Type B pancreatic cell (in vitro differentiated cells): ENCODE measurements around the gene EHD3. TPM values are rescaled to one million over a fixed set of nuclear protein-coding genes. Genes with fewer than 3 reads are reported as not detected.

Experiments
- DNase-seq: peaks from one replicate; pipeline ENCODE4 v3.0.0; 2021; ENCODE audit warnings: mixed read lengths; ENCODE audit not compliant: unreplicated experiment; ENCODE audit errors: extremely low spot score
- H3K27ac Mint-ChIP-seq: 2 replicates; pipeline ENCODE4 v1.8.0; 2021; ENCODE audit warnings: mild to moderate bottlenecking, mixed read lengths
- H3K27me3 Mint-ChIP-seq: 2 replicates; pipeline ENCODE4 v1.8.0; 2021; ENCODE audit warnings: mixed read lengths
- H3K36me3 Mint-ChIP-seq: 2 replicates; pipeline ENCODE4 v1.8.0; 2021; ENCODE audit warnings: mixed read lengths
- H3K4me1 Mint-ChIP-seq: one replicate; pipeline ENCODE4 v1.8.0; 2021; ENCODE audit warnings: mixed read lengths; ENCODE audit not compliant: unreplicated experiment
- H3K4me3 Mint-ChIP-seq: 2 replicates; pipeline ENCODE4 v1.8.0; 2021; ENCODE audit warnings: mild to moderate bottlenecking, mixed read lengths
- H3K9me3 Mint-ChIP-seq: 2 replicates; pipeline ENCODE4 v1.8.0; 2021; ENCODE audit warnings: mixed read lengths
- CTCF ChIP-seq: fragments of 200-600 bp; sonication (generic); conservative IDR thresholded peaks from 2 replicates; pipeline ENCODE4 v1.5.0; 2021; ENCODE audit warnings: antibody characterized with exemption, mild to moderate bottlenecking
- total RNA-seq: library from RNA; stranded (reverse); gene quantifications from 2 replicates; pipeline ENCODE4 v1.2.1, GENCODE V29; 2021; ENCODE audit warnings: low replicate concordance

EHD3 gene
- total RNA-seq, 1 donor from 2014 or later, result 8.9 TPM

DNA sequence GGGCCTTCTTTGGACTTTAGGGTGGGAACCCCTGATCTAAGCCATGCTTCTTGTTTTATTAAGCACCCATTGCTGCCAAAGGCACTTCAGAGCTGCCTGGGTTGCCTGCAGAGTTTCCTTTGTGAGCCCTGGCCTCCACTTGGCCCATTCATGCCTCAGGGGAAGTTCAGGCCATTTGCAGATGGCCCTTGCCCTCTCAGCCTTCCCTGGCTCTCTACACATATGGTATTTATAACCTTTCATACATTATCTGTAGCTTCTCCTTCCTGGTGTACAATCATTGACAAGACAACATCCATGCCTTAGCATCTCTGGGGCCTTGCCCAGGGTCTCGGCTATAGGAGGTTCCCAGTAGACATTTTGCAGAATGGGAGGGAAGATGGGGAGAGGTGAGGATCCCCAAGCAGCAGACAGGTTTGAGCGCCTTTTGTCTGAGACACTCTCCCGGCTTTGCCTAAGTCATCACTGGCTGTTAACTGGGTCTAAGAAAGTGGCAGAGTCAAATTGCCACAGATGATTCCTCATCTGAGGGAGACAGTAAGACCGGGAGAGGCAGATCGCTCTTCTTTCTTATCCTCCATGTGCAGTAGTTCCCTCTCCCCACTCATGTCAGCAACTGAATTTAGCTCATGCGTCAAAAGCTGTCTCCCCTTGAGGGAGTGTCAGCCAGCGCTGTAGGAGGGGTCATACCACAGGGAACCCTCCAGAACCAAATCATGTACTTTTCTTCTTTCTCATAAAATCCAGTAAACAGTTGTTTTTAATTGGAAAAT, 2.7 kb downstream of the EHD3 start:
- peak; percentile 40 for DNase-seq
- peaks cover 4% of the 10 kb centered on the region for H3K36me3 Mint-ChIP-seq
- TF ChIP-seq CTCF, result no peak
- no peaks in the 10 kb centered on the region for H3K27me3 Mint-ChIP-seq
- peak overlapping the region; percentile 52 for H3K4me3 Mint-ChIP-seq
- H3K27ac Mint-ChIP-seq, result no peak overlapping the region
- peaks cover 24% of the 10 kb centered on the region for H3K4me1 Mint-ChIP-seq
- H3K9me3 Mint-ChIP-seq, result no peaks in the 10 kb centered on the region

- no peaks in the 10 kb centered on the region for H3K9me3 Mint-ChIP-seq
- H3K27ac Mint-ChIP-seq, result no peak overlapping the region
- TF ChIP-seq CTCF, result no peak
- H3K4me1 Mint-ChIP-seq, result peaks cover 24% of the 10 kb centered on the region
- H3K36me3 Mint-ChIP-seq, result peaks cover 4% of the 10 kb centered on the region
- no peaks in the 10 kb centered on the region for H3K27me3 Mint-ChIP-seq
- peak; percentile 11 for DNase-seq
- no peak overlapping the region for H3K4me3 Mint-ChIP-seq
Measured at GRCh38 chr2:31237348-31238017, 3.5 kb downstream of the EHD3 start.

GRCh38 chr2:31238126-31238905, 4.4 kb downstream of the EHD3 start:
- peak overlapping the region; percentile 47 for H3K4me3 Mint-ChIP-seq
- peaks cover 4% of the 10 kb centered on the region for H3K36me3 Mint-ChIP-seq
- H3K4me1 Mint-ChIP-seq, result peaks cover 24% of the 10 kb centered on the region
- no peaks in the 10 kb centered on the region for H3K27me3 Mint-ChIP-seq
- H3K27ac Mint-ChIP-seq, result no peak overlapping the region
- peak; percentile 42 for DNase-seq
- no peak for TF ChIP-seq CTCF
- no peaks in the 10 kb centered on the region for H3K9me3 Mint-ChIP-seq

DNA sequence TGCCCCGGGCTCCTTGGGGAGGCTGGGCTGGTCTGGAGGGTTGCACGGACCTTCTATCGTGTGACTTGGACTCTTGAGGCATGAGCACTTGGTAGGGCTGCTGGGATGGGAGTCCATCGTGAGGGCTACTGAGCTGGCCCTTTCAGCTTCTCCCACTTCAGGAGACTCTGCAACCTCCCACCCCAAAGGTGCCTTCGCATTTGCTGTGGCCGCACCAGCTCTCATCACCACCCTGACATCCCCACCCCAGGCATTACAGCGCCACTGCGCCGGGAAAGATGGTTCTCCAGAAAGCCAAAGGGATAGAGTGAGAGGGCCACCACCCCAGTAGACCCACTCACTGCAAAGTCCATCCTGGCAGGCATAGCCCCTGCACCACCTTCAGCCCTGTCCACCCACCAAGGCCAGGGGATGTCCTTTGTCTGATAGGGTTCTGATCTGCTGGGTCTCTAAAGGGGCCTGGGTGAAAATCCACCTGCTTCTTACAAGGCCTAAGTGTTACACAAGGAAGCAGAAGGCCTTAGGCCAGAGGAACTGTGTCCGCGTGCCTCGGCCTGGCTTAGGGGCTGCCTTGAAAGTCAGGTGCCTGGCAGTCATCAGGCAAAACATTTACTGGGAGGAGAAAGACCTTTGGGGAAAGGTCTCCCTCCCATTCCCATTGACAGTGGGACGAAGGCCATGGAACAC, 5.1 kb downstream of the EHD3 start:
- DNase-seq, result peak; percentile 62
- H3K27ac Mint-ChIP-seq, result no peak overlapping the region
- no peaks in the 10 kb centered on the region for H3K27me3 Mint-ChIP-seq
- no peak for TF ChIP-seq CTCF
- peaks cover 6% of the 10 kb centered on the region for H3K36me3 Mint-ChIP-seq
- no peaks in the 10 kb centered on the region for H3K9me3 Mint-ChIP-seq
- no peak overlapping the region for H3K4me3 Mint-ChIP-seq
- H3K4me1 Mint-ChIP-seq, result peaks cover 24% of the 10 kb centered on the region

GRCh38 chr2:31239593-31240177, 5.7 kb downstream of the EHD3 start:
- Mint-ChIP-seq H3K36me3 (peaks cover 8% of the 10 kb centered on the region), H3K4me3 (no peak overlapping the region), H3K4me1 (peaks cover 24% of the 10 kb centered on the region), H3K9me3 (no peaks in the 10 kb centered on the region), H3K27me3 (no peaks in the 10 kb centered on the region), H3K27ac (no peak overlapping the region)
- no peak for DNase-seq
- TF ChIP-seq CTCF, result no peak
